Mucosa of descending colon (tissue), 3 donors: Measurements from ENCODE around the gene IL5. TPM values are rescaled to one million over a fixed set of nuclear protein-coding genes. Genes with fewer than 3 reads are reported as not detected.

Experiments used
- ATAC-seq: fragments of 200-7000 bp; cut with Tn5 transposase; one replicate; pipeline ENCODE4 v1.9.1; 2020; ENCODE audit warnings: mild to moderate bottlenecking, moderate library complexity
- DNase-seq, 3 donors: peaks; one replicate each; pipeline ENCODE4 v3.0.0-alpha.2; 2020
- H3K36me3 ChIP-seq: fragments of 200-600 bp; one replicate; pipeline ENCODE4 v1.8.0; 2021; ENCODE audit warnings: low read depth, mild to moderate bottlenecking
- H3K4me1 ChIP-seq: fragments of 200-600 bp; one replicate; pipeline ENCODE4 v1.8.0; 2021; ENCODE audit warnings: low read depth, mild to moderate bottlenecking
- H3K4me3 ChIP-seq: fragments of 200-600 bp; one replicate; pipeline ENCODE4 v1.8.0; 2021; ENCODE audit warnings: mild to moderate bottlenecking
- H3K9me3 ChIP-seq: fragments of 200-600 bp; one replicate; pipeline ENCODE4 v1.8.0; 2021; ENCODE audit warnings: mild to moderate bottlenecking
- intact Hi-C, 2 donors: fragments of 100-400 bp; cut with DNase I in 1 of 2; cut with micrococcal nuclease in 1 of 2; formaldehyde crosslinking; loops; one replicate each; pipeline versions ENCODE4 v1.11.0 to v1.11.1; 2022; cut with DNase I, micrococcal nuclease
- total RNA-seq, 3 donors: library from RNA; stranded (reverse); fragmentation: NEBNext Ultra II Directional in 2 of 3; extraction: Animal tissue kit (Norgen Biotek cat#: 25700) in 2 of 3; gene quantifications; one replicate each; pipeline versions ENCODE4 v1.2.1 to v1.2.4, GENCODE V29; 2021 to 2023
- TF ChIP-seq, protein P1 (sequence below): fragments of 200-600 bp; IDR thresholded peaks from one replicate; pipeline ENCODE4 v1.8.0; 2022; ENCODE audit warnings: antibody characterized with exemption, mild to moderate bottlenecking
- donor health status: DM: no; HTN: no; CAD: no; lungs with moderate emphysema.
- donor health status: DM: no; HTN: no; CAD: no.
- donor health status: DM: no; HTN: yes; CAD: no.

Gene IL5
- total RNA-seq, 3 donors from 2014 or later, result not detected

DNA sequence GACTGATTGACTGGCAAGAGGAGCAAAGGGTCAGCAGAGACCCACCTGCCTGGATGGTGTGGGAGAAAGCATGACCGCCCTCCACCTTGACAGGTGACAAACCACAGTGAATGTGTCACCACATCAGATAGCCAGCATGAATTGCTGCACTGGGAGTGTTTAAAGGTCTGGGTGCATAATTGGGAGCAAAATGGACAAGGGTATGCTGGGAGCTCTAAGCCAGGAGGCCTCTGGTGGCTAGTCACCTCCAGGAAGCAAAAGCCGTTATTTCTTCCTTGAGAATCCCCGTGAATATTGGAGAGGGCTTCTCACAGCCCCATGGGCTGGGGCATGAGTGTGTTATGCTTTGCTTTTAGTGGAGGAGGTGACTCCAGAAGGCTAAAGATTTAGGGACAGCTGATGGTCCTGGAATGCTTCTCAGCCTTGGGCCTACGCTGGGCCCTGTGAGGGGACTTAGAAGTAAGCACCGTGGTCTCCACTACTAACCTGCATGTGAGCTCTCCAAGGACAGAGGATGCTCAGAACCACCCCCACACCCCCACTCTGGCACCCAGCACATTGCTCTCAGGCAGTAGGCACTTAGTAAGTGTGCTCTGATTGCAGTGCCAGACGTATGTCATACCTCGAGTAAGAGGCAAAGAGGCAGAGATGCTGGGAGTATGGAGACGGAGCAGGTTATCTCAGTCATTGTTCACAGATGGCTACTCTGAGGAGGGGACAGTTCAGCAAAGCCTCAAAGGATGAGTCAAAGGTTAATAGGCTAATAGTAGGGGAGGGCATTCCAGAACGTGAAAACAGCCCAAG is 43.7 kb downstream of the IL5 start:
- intact Hi-C loops, result loop anchor here (5.0 to 10.0 kb wide), 3 partner anchors 72 to 112 kb away; no protein-coding TSS in a partner anchor
- no peak for ATAC-seq
- no peak for DNase-seq

DNA sequence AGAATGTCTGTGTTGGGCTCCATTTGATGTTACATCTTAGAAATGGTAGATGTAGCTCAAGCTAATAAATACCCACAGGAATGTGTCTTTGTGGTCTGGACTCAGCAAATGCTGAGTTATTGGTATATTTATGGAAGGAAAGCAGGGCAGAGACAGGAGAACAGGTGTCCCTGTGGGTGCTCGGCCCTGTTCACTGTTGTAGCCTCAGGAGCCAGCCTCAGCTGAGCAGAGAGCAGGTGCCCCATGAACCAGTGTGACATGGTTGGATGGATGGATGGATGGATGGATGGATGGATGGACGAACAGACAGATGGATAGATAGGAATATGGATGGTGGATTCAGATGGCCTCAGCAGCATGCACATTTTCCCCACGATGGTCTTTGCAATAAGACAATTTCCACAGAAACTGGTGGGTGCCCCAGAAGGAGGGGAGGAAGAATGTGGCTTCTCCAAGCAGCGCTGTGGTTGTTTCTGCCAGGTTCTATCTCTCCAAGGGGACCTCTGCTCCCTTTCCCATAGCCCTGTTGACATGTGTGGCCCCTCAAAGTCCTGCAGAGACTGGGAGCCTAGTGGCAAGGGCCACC is 44.5 kb downstream of the IL5 start:
- H3K4me1 ChIP-seq, result peaks cover 59% of the 10 kb centered on the region
- intact Hi-C loops, result loop anchor here (5.0 to 10.0 kb wide), 2 partner anchors 71 to 74 kb away; no protein-coding TSS in a partner anchor
- no peak for ATAC-seq
- no peaks in the 10 kb centered on the region for H3K9me3 ChIP-seq
- DNase-seq, result no peak
- H3K36me3 ChIP-seq, result no peaks in the 10 kb centered on the region
- TF ChIP-seq, protein P1, sequence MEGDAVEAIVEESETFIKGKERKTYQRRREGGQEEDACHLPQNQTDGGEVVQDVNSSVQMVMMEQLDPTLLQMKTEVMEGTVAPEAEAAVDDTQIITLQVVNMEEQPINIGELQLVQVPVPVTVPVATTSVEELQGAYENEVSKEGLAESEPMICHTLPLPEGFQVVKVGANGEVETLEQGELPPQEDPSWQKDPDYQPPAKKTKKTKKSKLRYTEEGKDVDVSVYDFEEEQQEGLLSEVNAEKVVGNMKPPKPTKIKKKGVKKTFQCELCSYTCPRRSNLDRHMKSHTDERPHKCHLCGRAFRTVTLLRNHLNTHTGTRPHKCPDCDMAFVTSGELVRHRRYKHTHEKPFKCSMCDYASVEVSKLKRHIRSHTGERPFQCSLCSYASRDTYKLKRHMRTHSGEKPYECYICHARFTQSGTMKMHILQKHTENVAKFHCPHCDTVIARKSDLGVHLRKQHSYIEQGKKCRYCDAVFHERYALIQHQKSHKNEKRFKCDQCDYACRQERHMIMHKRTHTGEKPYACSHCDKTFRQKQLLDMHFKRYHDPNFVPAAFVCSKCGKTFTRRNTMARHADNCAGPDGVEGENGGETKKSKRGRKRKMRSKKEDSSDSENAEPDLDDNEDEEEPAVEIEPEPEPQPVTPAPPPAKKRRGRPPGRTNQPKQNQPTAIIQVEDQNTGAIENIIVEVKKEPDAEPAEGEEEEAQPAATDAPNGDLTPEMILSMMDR, result no peak
- H3K4me3 ChIP-seq, result no peak overlapping the region

More for the DNA sequence above, 43.7 kb downstream of the IL5 start:
- Histone ChIP-seq H3K4me1 (peaks cover 62% of the 10 kb centered on the region), H3K36me3 (no peaks in the 10 kb centered on the region), H3K9me3 (no peaks in the 10 kb centered on the region), H3K4me3 (no peak overlapping the region)
- TF ChIP-seq, protein P1, result no peak

DNA sequence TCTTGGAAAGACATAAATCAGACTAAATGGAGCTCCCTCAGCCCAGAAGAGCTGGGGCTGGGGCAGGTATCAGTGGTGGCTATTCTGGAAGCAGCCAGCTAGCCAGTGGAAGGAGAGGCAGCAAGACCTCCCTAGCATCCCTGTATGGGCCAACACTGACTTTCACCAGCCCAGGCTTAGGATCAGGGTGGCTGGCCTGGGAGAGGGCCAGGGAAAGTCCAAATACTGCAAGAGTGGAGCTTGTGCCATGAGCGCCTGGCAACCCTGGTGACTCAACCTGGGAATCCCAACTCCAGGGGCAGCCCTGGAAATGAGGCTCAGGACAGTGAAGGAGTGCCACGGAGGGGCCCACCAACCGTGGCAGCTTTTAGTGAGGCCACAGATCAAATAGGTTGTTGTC is 45.2 kb downstream of the IL5 start:
- ATAC-seq (no peak), DNase-seq (peak in 2 of 3 donors; percentile 31 to 69)
- Histone ChIP-seq H3K4me3 (no peak overlapping the region), H3K9me3 (no peaks in the 10 kb centered on the region), H3K36me3 (no peaks in the 10 kb centered on the region), H3K4me1 (peaks cover 58% of the 10 kb centered on the region)
- TF ChIP-seq, protein P1, result no peak
- intact Hi-C loops, result loop anchor here (5.0 to 10.0 kb wide), 2 partner anchors 71 to 73 kb away; no protein-coding TSS in a partner anchor

DNA sequence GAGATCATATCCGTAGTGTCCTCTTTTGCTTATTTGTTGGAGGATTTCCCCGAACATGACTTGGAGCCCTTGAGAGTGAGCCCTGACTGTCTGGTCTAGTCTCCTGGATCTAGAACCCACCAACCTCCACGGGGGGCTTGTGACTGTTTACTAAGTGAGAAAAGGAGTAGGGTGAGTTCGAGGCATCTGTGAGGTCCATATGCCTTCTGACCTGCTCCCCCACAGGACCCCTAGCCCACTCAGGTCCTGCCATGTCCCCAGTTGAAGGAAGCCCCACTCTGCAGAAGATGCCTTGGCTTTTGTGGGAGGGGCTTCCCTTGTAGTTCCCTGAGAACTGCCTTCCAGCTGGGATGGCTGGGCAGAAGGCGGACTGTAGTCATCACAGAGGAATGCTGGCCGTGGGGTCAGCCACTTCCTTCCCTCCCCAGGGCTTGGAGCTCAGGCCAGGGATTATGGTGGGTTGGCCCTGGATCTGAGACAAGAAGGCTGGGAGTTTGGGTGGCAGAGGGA is 45.8 kb downstream of the IL5 start:
- intact Hi-C loops, result loop anchor here (5.0 to 10.0 kb wide), 2 partner anchors 70 to 73 kb away; no protein-coding TSS in a partner anchor
- Histone ChIP-seq H3K36me3 (no peaks in the 10 kb centered on the region), H3K4me3 (no peak overlapping the region), H3K4me1 (peaks cover 52% of the 10 kb centered on the region), H3K9me3 (no peaks in the 10 kb centered on the region)
- TF ChIP-seq, protein P1, result no peak
- ATAC-seq, result no peak
- DNase-seq, result peak; percentile 65 to 83 (median 72)

DNA sequence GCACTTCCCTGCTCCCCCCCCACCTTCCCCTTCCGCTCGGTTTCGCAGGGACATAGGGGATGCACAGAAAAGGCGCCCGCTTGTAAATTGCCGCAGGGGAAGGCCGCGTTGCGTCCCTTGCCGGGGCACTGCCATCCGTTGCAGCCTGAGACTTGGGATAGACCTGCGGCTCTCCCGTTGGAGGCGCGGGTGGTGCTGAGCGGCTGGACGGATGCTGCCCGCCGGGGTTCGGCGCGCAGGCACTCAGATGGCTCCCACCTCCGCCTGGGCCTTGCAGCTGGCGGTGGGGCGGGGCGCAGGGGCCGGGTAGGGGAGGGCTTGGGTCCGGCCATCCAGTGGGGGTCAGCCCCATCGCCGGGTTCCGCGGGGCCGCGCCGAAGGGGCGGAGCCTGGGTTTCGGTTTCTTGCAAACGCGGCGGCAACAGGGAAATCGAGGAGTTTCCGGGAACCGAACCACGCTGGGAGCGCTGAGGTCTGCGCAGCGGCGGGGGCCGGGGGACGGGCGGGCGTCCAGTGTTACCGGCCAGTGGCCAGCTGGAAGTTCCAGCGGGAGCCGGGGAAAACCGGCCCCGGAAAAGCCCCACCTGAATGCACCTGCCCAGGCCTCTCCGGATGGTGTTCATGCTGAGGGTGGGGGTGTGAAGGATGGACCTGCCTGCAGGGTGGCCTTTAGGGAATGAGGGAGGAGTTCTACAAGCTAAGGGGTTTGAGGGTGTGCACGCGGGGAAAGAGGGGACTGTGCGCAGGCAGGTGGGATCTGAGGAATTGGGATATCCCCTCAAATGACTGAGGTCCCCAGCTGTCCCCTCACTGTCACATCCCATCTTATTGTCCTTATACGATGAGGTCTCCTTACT is 46.5 kb downstream of the IL5 start:
- no peaks in the 10 kb centered on the region for H3K9me3 ChIP-seq
- H3K4me3 ChIP-seq, result peak overlapping the region; percentile 29
- TF ChIP-seq, protein P1, result no peak
- H3K4me1 ChIP-seq, result peaks cover 49% of the 10 kb centered on the region
- H3K36me3 ChIP-seq, result no peaks in the 10 kb centered on the region
- DNase-seq (peak; percentile 95 to 97 (median 97)), ATAC-seq (peak; percentile 65)
- intact Hi-C loops, result loop anchor here (5.0 to 10.0 kb wide), 2 partner anchors 70 to 72 kb away; no protein-coding TSS in a partner anchor
